Osteoblast (primary cell): Measurements from ENCODE around the gene USH2A. TPM values are rescaled to one million over a fixed set of nuclear protein-coding genes. Genes with fewer than 3 reads are reported as not detected.

Experiments
- DNase-seq: peaks from one replicate; pipeline ENCODE4 v3.0.0; 2011; ENCODE audit warnings: low spot score, mixed read lengths; ENCODE audit not compliant: insufficient read length; ENCODE audit errors: missing footprints
- H2AFZ ChIP-seq: 2 replicates; pipeline ENCODE4 v1.6.0; 2011; ENCODE audit warnings: mild to moderate bottlenecking, low read length
- H3K27ac ChIP-seq: 2 replicates; pipeline ENCODE4 v1.5.1; 2011; ENCODE audit warnings: mild to moderate bottlenecking, low read depth, low read length, moderate library complexity
- H3K27me3 ChIP-seq: 2 replicates; pipeline ENCODE4 v1.6.0; 2012; ENCODE audit warnings: mild to moderate bottlenecking, control low read depth, inconsistent platforms, low read length, moderate library complexity; ENCODE audit not compliant: insufficient read depth
- H3K36me3 ChIP-seq: 2 replicates; pipeline ENCODE4 v1.5.1; 2011; ENCODE audit warnings: mild to moderate bottlenecking, low read length, control low read depth, moderate library complexity; ENCODE audit not compliant: insufficient read depth
- H3K4me1 ChIP-seq: 2 replicates; pipeline ENCODE4 v1.5.1; 2011; ENCODE audit warnings: mild to moderate bottlenecking, low read length, control low read depth, moderate library complexity; ENCODE audit not compliant: insufficient read depth
- H3K4me2 ChIP-seq: 2 replicates; pipeline ENCODE4 v1.6.0; 2011; ENCODE audit warnings: mild to moderate bottlenecking, low read length; ENCODE audit not compliant: insufficient read depth
- H3K4me3 ChIP-seq: fragments of 200-600 bp; sonication (generic); 3 replicates; pipeline ENCODE4 v1.5.1; 2012; ENCODE audit warnings: mild to moderate bottlenecking, low read length, inconsistent platforms; ENCODE audit not compliant: insufficient read depth
- H3K79me2 ChIP-seq: 2 replicates; pipeline ENCODE4 v1.6.0; 2012; ENCODE audit warnings: mild to moderate bottlenecking, low read length, control low read depth, inconsistent platforms; ENCODE audit not compliant: insufficient read depth
- H3K9me3 ChIP-seq: 2 replicates; pipeline ENCODE4 v1.5.1; 2011; ENCODE audit warnings: low read depth, low read length, control low read depth
- H4K20me1 ChIP-seq: 2 replicates; pipeline ENCODE4 v1.6.0; 2012; ENCODE audit warnings: mild to moderate bottlenecking, low read length, control low read depth; ENCODE audit not compliant: insufficient read depth
- CTCF ChIP-seq: IDR thresholded peaks from 2 replicates; pipeline ENCODE4 v1.5.1; 2011; ENCODE audit warnings: mild to moderate bottlenecking, low read depth, low read length, moderate library complexity; ENCODE audit errors: extremely low read depth
- total RNA-seq: library from RNA; depleted of rRNA; stranded (reverse); fragments of >200 nt; gene quantifications from 2 replicates; pipeline ENCODE4 v1.2.3, GENCODE V29; 2012

The USH2A gene
- total RNA-seq, 1 donor, result under 0.01 TPM

- no peak for DNase-seq
- Histone ChIP-seq H3K4me1 (no peaks in the 10 kb centered on the region), H3K9me3 (no peaks in the 10 kb centered on the region), H3K27ac (no peak overlapping the region), H2AFZ (no peak overlapping the region), H3K36me3 (no peaks in the 10 kb centered on the region), H4K20me1 (no peaks in the 10 kb centered on the region), H3K79me2 (no peaks in the 10 kb centered on the region), H3K27me3 (no peaks in the 10 kb centered on the region), H3K4me2 (no peak overlapping the region), H3K4me3 (no peak overlapping the region)
- no peak for TF ChIP-seq CTCF
Measured at GRCh38 chr1:216430744-216431143, 7.5 kb upstream of the USH2A start.

- H3K27ac ChIP-seq, result no peak overlapping the region
- no peak overlapping the region for H3K4me3 ChIP-seq
- no peak overlapping the region for H2AFZ ChIP-seq
- no peaks in the 10 kb centered on the region for H4K20me1 ChIP-seq
- H3K36me3 ChIP-seq, result no peaks in the 10 kb centered on the region
- no peaks in the 10 kb centered on the region for H3K27me3 ChIP-seq
- DNase-seq, result no peak
- H3K9me3 ChIP-seq, result no peaks in the 10 kb centered on the region
- TF ChIP-seq CTCF, result no peak
- no peaks in the 10 kb centered on the region for H3K79me2 ChIP-seq
- H3K4me2 ChIP-seq, result no peak overlapping the region
- H3K4me1 ChIP-seq, result no peaks in the 10 kb centered on the region
Measured at GRCh38 chr1:216425577-216425976, 2.3 kb upstream of the USH2A start.

GRCh38 chr1:216420746-216421145, 2.5 kb downstream of the USH2A start:
- DNase-seq, result no peak
- H3K79me2 ChIP-seq, result no peaks in the 10 kb centered on the region
- no peak overlapping the region for H3K4me2 ChIP-seq
- no peaks in the 10 kb centered on the region for H3K9me3 ChIP-seq
- H3K27me3 ChIP-seq, result no peaks in the 10 kb centered on the region
- no peak overlapping the region for H2AFZ ChIP-seq
- H3K4me3 ChIP-seq, result no peak overlapping the region
- TF ChIP-seq CTCF, result no peak
- no peaks in the 10 kb centered on the region for H3K36me3 ChIP-seq
- no peaks in the 10 kb centered on the region for H3K4me1 ChIP-seq
- no peak overlapping the region for H3K27ac ChIP-seq
- H4K20me1 ChIP-seq, result no peaks in the 10 kb centered on the region

GRCh38 chr1:216420263-216420662, 3.0 kb downstream of the USH2A start:
- Histone ChIP-seq H3K9me3 (no peaks in the 10 kb centered on the region), H3K4me1 (no peaks in the 10 kb centered on the region), H3K4me2 (no peak overlapping the region), H3K27ac (no peak overlapping the region), H3K27me3 (no peaks in the 10 kb centered on the region), H3K79me2 (no peaks in the 10 kb centered on the region), H3K4me3 (no peak overlapping the region), H3K36me3 (no peaks in the 10 kb centered on the region), H2AFZ (no peak overlapping the region), H4K20me1 (no peaks in the 10 kb centered on the region)
- TF ChIP-seq CTCF, result no peak
- DNase-seq, result no peak
